Mononuclear cell (primary cell): ENCODE results near the gene HOXB6. TPM values are rescaled to one million over a fixed set of nuclear protein-coding genes. Genes with fewer than 3 reads are reported as not detected.

Experiments used
- H3K27me3 ChIP-seq: 2 replicates; pipeline ENCODE4 v1.6.0; 2011; ENCODE audit warnings: low read length, control low read depth; ENCODE audit not compliant: insufficient read depth
- H3K4me1 ChIP-seq: 2 replicates; pipeline ENCODE4 v1.5.1; 2011; ENCODE audit warnings: mild to moderate bottlenecking, low read length, control low read depth; ENCODE audit not compliant: insufficient read depth
- H3K4me3 ChIP-seq: 2 replicates; pipeline ENCODE4 v1.5.1; 2011; ENCODE audit warnings: mild to moderate bottlenecking, low read length, moderate library complexity
- H3K9me3 ChIP-seq: 2 replicates; pipeline ENCODE4 v1.5.1; 2011; ENCODE audit warnings: low read depth, mild to moderate bottlenecking, control low read depth, low read length
- total RNA-seq: library from RNA; depleted of rRNA; stranded (reverse); fragments of >200 nt; gene quantifications from one replicate; pipeline ENCODE4 v1.2.3, GENCODE V29; 2012

The HOXB6 gene
- total RNA-seq, 1 donor, result not detected

DNA sequence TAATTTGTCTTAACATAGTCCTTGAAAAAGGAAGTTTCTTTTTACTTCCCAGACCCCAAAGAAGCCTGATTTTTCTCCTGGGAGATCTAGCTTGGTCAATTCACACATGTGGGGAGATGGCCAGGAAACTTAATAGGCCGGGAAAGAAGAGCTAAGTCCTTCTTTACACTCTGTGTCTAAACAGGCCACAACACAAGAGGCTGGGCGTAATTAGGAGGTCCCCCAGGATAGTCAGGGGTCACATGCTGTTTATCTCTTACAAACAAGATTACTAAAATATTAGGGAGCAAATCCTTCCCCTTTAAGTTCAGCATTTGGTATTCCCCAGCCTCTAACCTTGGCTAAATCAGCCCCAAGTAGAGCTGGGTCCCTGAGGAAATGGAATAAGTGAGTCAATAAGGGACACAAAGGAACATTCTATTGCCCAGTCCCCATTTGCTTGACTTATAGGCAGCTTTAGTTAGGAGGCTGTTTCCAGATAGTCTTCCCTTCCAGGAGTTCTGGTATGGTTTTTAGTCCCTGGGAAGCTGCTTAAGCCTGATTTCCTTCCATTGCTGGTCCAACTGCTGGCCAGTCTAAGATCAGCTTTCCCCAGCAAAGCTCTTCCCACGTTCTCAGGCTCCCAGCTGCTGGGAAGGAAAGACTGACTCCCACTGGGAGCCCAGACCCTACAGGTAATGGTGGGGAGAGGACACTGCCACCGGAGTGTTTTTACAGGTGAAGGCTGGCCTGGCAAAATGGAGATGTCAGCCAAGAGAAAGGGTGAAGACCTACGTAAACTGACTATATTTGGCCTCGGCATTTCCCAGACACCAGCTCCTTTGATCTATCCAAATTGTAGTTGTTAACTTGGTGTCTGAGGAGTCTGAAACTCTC is 35.4 kb upstream of the HOXB6 start:
- Histone ChIP-seq H3K27me3 (peaks cover 100% of the 10 kb centered on the region), H3K9me3 (no peaks in the 10 kb centered on the region), H3K4me3 (no peak overlapping the region), H3K4me1 (no peaks in the 10 kb centered on the region)

DNA sequence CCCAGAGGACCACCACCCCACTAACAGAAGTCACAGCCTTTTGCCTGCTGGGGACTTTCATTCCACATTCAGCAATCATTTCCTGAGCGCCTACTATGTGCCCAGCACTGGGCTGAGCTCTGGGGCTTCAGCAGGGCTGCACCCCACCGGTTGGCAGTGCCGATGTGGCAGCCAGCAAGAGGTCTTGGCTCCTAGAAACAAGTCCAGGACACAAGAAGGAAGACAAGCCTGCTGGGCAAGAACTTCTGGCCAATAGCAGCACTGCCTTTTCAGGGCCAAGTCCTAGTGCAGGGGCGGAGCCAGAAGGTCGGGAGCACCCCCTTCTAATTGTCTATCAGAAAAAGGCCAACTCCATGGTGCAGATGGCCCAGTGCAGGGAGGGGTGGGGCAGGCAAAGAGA is 34.4 kb upstream of the HOXB6 start:
- peaks cover 100% of the 10 kb centered on the region for H3K27me3 ChIP-seq
- no peaks in the 10 kb centered on the region for H3K4me1 ChIP-seq
- no peak overlapping the region for H3K4me3 ChIP-seq
- H3K9me3 ChIP-seq, result no peaks in the 10 kb centered on the region

DNA sequence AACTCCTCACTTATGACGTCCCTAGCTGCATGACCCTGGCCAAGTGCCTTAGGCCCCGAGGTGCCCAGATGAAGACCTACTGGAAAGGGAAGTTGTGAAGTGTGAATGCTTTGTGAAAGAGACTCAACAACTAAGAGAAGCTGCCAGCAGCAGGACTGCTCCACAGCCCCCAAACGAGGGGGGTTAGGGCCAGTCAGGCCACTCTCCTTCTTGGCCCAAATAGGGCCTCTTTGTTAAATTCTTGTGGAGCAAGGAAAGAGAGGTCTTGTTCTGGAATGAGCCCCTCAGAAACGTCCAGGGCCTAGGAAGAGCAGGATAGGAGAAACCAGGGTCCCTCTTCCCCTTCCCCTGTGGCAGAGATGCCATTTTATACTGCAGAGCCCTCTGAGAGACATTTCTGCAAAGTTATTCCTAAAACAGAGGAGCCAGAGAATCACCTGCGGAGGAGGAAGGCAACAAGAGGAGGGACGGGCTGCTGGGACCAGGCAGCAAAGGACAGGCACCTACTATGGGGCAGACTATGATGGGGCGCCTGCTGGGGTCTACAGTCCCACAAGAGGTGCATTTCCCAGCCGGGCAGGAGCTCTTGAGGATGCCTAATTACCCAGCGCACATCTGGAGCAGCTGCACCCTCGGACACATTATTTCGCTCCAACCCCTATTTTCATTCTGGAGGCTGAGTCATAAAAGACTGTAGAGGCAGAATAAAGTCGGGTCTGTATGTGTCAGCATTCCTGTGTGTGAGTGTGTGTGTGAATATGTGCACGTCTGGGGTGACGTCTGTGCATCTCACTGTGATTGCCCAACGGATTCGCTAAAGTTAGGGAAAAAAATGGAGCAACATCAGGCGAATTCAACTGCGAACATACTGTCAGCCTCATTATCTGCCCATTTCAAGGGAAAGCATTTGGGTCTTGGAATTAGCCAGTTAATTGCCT is 32.8 kb upstream of the HOXB6 start:
- H3K4me1 ChIP-seq, result no peaks in the 10 kb centered on the region
- H3K27me3 ChIP-seq, result peaks cover 100% of the 10 kb centered on the region
- H3K9me3 ChIP-seq, result no peaks in the 10 kb centered on the region
- H3K4me3 ChIP-seq, result no peak overlapping the region

DNA sequence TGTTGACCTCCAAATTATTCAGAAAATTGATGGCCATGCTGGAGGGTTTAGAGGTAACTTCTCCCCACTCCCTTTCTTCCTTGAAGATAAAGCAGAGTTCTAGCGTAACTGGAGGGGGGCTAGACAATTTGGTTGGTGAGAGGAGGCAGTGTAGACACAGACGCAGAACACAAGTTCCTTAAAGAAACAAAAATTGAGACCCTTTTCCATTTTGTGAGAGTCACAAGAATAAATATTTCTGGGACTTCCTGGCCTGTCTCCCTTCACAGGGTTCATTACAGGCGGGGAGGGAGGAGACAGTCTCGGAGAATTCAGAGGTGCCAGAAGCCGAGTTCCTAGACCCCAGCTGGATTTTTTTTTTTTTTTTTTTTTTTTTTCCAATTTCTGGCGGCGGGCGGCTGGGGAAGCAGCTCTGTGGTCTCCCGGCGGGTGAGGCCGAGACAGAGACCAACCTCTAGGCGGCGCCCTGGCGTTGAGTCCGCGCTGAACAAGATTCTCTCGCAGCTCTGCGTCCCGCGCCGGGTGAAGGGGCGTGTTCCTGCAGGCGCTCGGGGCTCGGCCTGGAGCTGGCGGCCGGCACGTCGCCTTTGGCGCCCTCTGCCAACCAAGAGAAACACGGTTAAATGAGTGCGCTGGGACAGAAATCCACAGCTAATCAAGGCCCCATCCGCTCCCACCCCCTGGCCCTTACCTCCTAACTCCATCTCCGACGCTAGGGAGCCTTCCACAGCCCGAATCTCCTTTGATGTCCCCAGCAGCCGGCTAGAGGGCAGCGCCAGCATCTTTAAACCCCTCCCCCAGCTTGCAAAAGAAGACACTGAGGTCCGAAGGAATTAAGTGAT is 31.6 kb upstream of the HOXB6 start:
- Histone ChIP-seq H3K4me3 (no peak overlapping the region), H3K4me1 (no peaks in the 10 kb centered on the region), H3K27me3 (peaks cover 100% of the 10 kb centered on the region), H3K9me3 (no peaks in the 10 kb centered on the region)

DNA sequence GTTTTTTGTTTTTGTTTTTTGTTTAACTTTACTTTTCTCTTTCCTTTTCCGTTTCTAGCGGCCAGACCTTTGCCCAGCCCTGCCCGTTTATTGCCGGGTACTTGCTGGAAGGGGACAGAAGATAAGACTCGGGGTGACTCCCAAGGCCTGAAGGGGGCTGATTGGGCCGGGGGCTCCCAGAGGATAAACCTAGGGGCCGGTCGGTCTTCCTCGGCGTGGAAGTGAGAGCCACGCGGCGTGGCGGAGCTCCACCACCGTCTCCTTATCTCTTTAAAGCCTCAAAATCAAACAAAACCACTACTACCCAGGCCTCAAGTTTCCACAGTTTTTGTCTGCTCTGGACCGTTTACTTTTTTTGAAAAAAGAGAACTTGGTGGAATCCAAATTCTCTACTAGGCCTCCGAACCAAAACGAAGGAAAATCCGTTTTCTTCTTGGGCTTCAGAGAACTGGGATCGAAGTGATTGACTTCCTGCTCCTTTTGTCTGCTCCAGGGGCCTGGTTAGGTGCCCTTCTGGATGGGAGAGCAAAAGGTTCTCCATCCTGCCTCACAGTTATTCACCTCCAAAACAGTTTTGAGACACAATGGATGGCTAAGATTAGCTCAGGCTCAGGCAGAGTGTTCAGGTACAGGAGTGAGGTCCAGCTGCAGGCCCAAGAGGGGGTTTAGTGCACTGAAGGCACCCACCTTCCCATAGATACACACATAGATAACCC is 29.9 kb upstream of the HOXB6 start:
- no peaks in the 10 kb centered on the region for H3K9me3 ChIP-seq
- no peak overlapping the region for H3K4me3 ChIP-seq
- peaks cover 99% of the 10 kb centered on the region for H3K27me3 ChIP-seq
- no peaks in the 10 kb centered on the region for H3K4me1 ChIP-seq

DNA sequence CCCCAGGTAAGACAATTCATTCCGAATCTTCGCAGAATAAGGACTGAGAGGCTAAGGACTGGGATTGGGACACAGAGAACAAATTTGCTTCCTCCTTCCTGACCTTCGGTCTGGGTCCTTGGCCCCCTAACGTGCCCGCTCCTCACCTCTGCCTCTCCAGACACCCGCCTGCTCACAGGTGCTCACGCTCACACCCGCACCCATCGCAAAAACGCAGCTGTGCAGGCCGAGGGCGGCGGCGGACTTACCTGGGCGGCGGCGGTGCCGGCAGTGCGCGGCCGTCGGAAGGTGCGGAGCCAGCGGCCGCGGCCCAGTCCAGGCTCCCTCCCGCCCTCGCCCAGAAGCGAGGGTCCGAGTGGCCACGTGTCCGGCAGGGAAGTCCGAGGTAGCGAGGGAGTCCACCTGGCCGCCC is 28.5 kb upstream of the HOXB6 start:
- no peaks in the 10 kb centered on the region for H3K9me3 ChIP-seq
- no peak overlapping the region for H3K4me3 ChIP-seq
- peaks cover 98% of the 10 kb centered on the region for H3K27me3 ChIP-seq
- H3K4me1 ChIP-seq, result no peaks in the 10 kb centered on the region

DNA sequence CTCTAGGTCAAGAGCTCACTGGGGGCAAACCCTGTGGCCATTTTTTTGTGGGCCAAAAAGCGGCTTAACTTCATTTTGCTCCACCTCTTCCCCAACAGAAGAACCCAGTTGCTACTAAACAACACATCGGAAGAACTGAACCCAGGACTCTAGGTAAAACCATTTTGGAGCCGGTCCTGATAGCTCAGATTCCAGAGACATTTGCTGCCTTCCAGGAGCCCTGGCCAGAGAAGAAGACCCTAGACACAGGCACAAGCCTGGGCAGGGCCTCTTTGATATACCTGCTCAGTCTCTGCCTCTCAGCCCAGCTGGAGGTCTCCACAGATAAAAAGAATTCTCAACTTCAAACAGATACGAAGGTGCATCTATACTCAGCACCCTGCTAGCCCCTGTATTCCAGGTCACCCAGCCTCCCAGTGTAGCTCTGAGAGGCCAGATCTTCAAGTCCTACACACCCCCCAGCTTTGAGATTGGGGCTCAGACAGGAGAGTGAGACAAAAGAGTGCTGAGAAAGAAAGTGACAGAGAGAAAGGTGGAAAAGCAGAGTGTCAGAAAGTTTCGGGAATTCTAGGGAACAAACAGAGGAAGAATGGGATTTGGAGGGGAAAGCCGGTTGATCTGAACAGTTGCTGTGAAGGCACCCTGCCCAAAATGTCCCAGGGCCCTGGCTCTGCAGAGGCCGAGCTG is 27.9 kb upstream of the HOXB6 start:
- H3K4me3 ChIP-seq, result no peak overlapping the region
- H3K4me1 ChIP-seq, result no peaks in the 10 kb centered on the region
- H3K9me3 ChIP-seq, result no peaks in the 10 kb centered on the region
- H3K27me3 ChIP-seq, result peaks cover 98% of the 10 kb centered on the region

DNA sequence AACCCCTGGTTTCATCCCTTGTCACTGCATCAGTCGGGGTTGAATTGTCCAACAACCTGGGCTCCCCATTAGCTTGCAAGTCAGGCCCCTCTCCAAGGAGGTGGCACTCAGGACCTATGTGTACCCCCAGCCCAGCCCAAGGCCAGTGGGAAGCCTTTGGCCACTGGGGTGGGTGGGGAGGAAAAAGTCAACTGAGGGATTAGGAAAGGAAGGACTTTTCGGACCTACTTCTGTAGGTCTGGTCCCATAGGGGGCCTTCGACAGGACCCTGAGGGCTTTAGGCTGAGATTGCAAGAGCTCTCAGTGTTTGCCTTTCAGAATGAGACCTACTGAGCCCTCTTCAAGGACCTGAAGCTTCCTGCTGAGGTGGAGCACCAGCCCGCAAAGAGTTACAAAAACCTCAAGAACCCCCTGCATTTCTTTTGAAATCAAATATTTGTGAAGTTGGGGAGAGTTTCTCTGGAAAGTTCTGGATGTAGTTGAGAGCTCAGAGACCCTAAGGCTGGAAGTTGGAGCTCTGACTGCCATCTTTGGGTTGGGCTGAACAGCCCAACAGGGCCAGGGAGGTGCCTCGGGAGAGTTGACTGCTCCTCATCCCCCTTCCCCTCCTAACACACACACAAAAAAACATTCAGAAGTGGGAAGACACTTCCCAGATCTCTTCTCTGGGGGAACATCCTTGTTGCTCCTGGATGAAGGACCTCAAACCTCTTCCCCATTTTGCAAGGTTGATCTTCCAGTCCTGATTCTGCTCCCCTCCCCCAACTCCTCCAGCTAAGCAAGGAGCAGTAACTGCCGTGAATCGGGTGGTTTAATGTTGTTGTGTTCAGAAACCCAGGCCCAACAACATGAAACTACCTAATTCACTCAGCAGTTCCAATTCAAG is 27.1 kb upstream of the HOXB6 start:
- H3K4me1 ChIP-seq, result peaks cover 3% of the 10 kb centered on the region
- H3K4me3 ChIP-seq, result no peak overlapping the region
- no peaks in the 10 kb centered on the region for H3K9me3 ChIP-seq
- peaks cover 98% of the 10 kb centered on the region for H3K27me3 ChIP-seq

DNA sequence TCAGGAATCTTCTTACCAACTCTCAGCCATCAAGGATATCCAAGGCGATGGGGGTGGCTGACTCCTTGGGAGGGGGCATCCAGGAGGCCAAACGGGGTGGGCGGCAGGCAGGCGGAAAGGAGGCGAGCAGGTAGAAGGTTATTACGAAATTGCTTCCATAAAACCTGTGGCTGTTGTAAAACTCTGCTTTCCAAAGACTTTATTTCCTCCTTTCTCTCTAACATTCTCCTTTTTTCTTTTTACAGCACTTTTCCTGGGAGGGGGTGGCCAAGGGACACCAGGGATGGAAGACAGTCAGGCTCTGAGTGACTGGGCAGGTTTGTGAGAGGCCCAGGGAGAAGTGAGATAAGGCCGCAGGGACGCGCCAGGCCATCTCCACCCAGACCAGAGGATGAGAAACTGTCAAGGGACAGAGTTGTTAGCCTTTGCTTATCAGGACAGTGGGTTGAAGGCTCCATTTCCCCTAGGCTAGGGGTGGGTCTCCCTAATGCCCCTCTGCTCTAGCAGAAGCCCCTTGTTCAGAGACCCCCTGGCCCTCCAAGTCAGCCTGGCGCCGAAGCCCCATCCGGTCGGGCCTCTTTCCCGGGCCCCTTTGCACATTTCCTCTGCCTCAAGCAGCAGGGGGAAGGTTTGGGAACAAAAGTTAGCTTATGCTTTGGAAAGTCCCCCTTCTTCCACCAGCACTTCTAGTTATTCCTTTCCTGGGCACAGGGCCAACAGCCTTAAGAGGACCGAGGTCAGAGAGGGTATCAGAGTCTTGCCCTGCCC is 26.3 kb upstream of the HOXB6 start:
- Histone ChIP-seq H3K9me3 (no peaks in the 10 kb centered on the region), H3K4me3 (no peak overlapping the region), H3K4me1 (peaks cover 6% of the 10 kb centered on the region), H3K27me3 (peaks cover 94% of the 10 kb centered on the region)

DNA sequence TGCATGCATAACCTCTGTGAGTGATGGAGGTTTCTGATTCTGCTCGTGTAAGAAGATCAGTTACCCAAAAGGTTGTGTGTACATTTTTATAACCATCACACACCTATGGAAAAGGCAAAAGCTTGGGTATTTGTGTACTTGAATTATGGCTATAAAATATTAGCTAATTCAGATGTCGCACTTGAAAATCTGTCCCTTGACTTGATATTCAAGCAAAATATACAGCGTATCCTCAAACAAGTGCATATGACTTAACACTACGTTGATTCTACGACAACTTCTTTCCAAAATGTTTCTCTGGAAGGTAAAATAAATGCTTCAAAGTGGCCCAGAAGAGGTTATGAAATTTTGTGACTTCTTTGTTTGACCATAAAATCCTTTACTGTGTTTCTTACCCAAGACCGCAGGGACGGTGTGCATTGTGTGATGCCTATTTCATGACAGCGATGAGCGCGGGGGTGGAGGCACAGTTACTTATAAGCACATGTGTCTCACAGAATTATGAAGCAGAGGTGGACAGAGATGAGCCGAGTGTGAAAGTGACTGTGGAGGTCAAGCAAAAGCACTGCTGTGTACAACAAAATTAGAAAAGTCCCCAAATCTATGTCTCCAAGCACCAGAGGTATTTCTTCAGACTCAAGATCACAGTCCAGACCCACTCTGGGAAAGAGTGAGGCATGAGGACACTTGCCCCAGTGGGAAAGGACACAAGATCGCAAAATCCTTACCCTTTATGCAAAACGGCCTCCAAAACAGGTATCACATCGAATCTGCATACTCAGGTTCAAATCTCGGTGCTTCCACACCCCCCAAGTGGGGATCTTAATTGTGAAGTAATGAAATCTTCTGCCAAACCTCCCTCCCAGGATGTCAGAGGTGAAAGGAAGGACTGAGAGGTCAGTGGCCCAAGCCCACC is 25.5 kb upstream of the HOXB6 start:
- Histone ChIP-seq H3K9me3 (no peaks in the 10 kb centered on the region), H3K27me3 (peaks cover 93% of the 10 kb centered on the region), H3K4me1 (peaks cover 15% of the 10 kb centered on the region), H3K4me3 (no peak overlapping the region)

DNA sequence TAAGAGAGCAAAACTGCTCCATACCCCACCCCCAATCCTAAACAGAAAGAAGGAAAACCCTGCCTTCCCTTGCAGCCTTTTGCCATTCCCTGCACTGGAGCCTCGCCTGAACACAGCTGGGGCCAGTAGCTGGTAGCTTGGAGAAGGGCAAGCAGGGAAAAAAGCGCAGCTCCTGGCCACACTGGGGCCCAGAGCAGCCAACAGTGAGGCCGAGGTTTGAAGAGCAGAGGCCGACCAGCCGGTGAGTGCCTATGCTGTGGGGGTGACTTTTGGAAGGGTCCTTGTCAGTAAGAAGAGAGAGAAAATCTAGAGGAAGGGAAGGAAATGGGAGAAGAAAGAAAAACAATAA is 24.6 kb upstream of the HOXB6 start:
- peaks cover 23% of the 10 kb centered on the region for H3K4me1 ChIP-seq
- H3K4me3 ChIP-seq, result no peak overlapping the region
- H3K9me3 ChIP-seq, result no peaks in the 10 kb centered on the region
- H3K27me3 ChIP-seq, result peaks cover 93% of the 10 kb centered on the region
